Suprapubic skin (tissue), 4 donors: ENCODE data around the gene FARS2.

ENCODE experiments used
- EP300 ChIP-seq: sonication (generic); formaldehyde crosslinking; IDR thresholded peaks from one replicate; pipeline ENCODE4 v1.6.1; 2017; ENCODE audit warnings: antibody characterized with exemption
- POLR2A ChIP-seq, 2 donors: fragments of 450-650 bp; IDR thresholded peaks; one replicate each; pipeline ENCODE4 v1.6.1; 2017; ENCODE audit warnings: antibody characterized with exemption in 2 of 2, mild to moderate bottlenecking in 2 of 2, moderate library complexity in 2 of 2
- POLR2AphosphoS5 ChIP-seq, 3 donors: sonication (generic); formaldehyde crosslinking; IDR thresholded peaks; one replicate each; pipeline ENCODE4 v1.6.1; 2017; ENCODE audit warnings: antibody characterized with exemption in 3 of 3
- TF ChIP-seq, protein P1 (sequence below), 2 donors: fragments of 200-600 bp in 1 of 2; fragments of 450-650 bp in 1 of 2; sonication (generic) in 1 of 2; IDR thresholded peaks; one replicate each; pipeline ENCODE4 v1.5.1; 2016 to 2019; ENCODE audit warnings: antibody characterized with exemption in 2 of 2, mild to moderate bottlenecking in 1 of 2, moderate library complexity in 1 of 2

DNA sequence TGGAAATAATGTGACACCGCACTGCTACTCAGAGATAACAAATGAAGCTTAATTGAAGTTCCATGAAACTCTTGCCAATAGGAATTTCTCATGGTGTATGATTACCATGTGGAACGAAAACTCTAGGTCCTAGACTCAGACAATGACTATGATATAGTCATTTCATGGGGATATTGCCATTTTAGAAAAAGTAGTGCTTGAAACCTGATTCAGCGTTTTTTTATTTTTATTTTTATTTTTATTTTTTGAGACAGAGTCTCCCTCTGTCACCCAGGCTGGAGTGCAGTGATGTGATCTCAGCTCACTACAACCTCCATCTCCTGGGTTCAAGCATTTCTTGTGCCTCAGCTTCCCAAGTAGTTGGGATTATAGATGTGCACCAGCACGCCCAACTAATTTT, 253.9 kb downstream of the FARS2 start:
- TF ChIP-seq, protein P1, sequence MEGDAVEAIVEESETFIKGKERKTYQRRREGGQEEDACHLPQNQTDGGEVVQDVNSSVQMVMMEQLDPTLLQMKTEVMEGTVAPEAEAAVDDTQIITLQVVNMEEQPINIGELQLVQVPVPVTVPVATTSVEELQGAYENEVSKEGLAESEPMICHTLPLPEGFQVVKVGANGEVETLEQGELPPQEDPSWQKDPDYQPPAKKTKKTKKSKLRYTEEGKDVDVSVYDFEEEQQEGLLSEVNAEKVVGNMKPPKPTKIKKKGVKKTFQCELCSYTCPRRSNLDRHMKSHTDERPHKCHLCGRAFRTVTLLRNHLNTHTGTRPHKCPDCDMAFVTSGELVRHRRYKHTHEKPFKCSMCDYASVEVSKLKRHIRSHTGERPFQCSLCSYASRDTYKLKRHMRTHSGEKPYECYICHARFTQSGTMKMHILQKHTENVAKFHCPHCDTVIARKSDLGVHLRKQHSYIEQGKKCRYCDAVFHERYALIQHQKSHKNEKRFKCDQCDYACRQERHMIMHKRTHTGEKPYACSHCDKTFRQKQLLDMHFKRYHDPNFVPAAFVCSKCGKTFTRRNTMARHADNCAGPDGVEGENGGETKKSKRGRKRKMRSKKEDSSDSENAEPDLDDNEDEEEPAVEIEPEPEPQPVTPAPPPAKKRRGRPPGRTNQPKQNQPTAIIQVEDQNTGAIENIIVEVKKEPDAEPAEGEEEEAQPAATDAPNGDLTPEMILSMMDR (IDR thresholded peaks at IDR 0.05), result no peak
- TF ChIP-seq EP300, result no peak
- TF ChIP-seq POLR2AphosphoS5 (IDR thresholded peaks at IDR 0.05), result no peak
- no peak for TF ChIP-seq POLR2A (IDR thresholded peaks at IDR 0.05)
